HCT116 (cell line): ENCODE data around the gene TSSK6. TPM values are rescaled to one million over a fixed set of nuclear protein-coding genes. Genes with fewer than 3 reads are reported as not detected.

Experiments used
- ATAC-seq: fragments of 200-7000 bp; cut with Tn5 transposase; 2 replicates; pipeline ENCODE4 v1.9.1; 2020; ENCODE audit warnings: mild to moderate bottlenecking, moderate library complexity
- BruUV-seq: library from RNA; stranded (reverse); fragments of 400-500 nt; replicated peaks from 2 replicates; lab custom pipeline; 2021; lab: Mats Ljungman, UMichigan
- CTCF ChIA-PET: fragments of 300-600 bp; sonication (Branson Sonifier 250); formaldehyde crosslinking; loops from one replicate; lab custom pipeline; 2021; ENCODE audit warnings: antibody characterized with exemption; lab: Charles Lee
- POLR2A ChIA-PET: fragments of 300-600, 350-600 bp; sonication (Branson Sonifier 250); formaldehyde crosslinking; loops from one replicate; lab custom pipeline; 2021; ENCODE audit warnings: antibody characterized with exemption; lab: Charles Lee
- RAD21 ChIA-PET, 2 experiments: fragments of 300-600 bp; sonication (Branson Sonifier 250); formaldehyde crosslinking; loops; one replicate each; lab custom pipeline; 2023; ENCODE audit warnings: low total read pairs in 2 of 2; ENCODE audit not compliant: uncharacterized antibody in 2 of 2, unreplicated experiment in 2 of 2, low non-redundant PET in 1 of 2; lab: Charles Lee
- DNase-seq: peaks from one replicate; pipeline ENCODE4 v3.0.0-alpha.2; 2010; ENCODE audit warnings: low read depth, low spot score
- H2AFZ ChIP-seq: fragments of 200-600 bp; shearing (Covaris generic), sonication (generic); 2 replicates; pipeline ENCODE4 v1.6.1; 2017; ENCODE audit warnings: low read depth, mixed run types, mixed read lengths, antibody characterized with exemption, low read length; ENCODE audit not compliant: poor library complexity, severe bottlenecking
- H3K27ac ChIP-seq: 2 replicates; pipeline ENCODE4 v1.5.1; 2012; ENCODE audit warnings: low read depth, low read length
- H3K27me3 ChIP-seq: fragments of 200-600 bp; sonication (generic); 2 replicates; pipeline ENCODE4 v1.6.1; 2016; ENCODE audit warnings: mixed run types, low read length, mixed read lengths; ENCODE audit not compliant: insufficient read depth
- H3K36me3 ChIP-seq, 2 experiments: fragments of 200-500 bp in 1 of 2; fragments of 200-600 bp in 1 of 2; sonication (Bioruptor generic) in 1 of 2; sonication (generic) in 1 of 2; 2 replicates each; pipeline versions ENCODE4 v1.5.1 to v1.6.1; 2014 to 2016; ENCODE audit warnings: low read length in 2 of 2, inconsistent platforms in 1 of 2, mixed read lengths in 1 of 2, mixed run types in 1 of 2; ENCODE audit not compliant: insufficient read depth in 2 of 2, control insufficient read depth in 1 of 2
- H3K4me1 ChIP-seq, 2 experiments: fragments of 200-600 bp in 1 of 2; sonication (generic) in 1 of 2; 2 replicates each; pipeline versions ENCODE4 v1.5.1 to v1.6.1; 2012 to 2017; ENCODE audit warnings: low read length in 2 of 2, inconsistent platforms in 1 of 2, mild to moderate bottlenecking in 1 of 2, mixed read lengths in 1 of 2, mixed run types in 1 of 2, moderate library complexity in 1 of 2; ENCODE audit not compliant: insufficient read depth in 2 of 2, control insufficient read depth in 1 of 2
- H3K4me2 ChIP-seq: fragments of 200-600 bp; sonication (generic); 2 replicates; pipeline ENCODE4 v1.6.1; 2017; ENCODE audit warnings: mixed run types, low read length, mixed read lengths
- H3K4me3 ChIP-seq, 2 experiments: fragments of 200-600 bp in 1 of 2; sonication (generic) in 1 of 2; replicated peaks in 1 of 2; 2 replicates each; pipeline ENCODE4 v1.5.1; 2011 to 2016; ENCODE audit warnings: low read length in 2 of 2, control low read depth in 1 of 2, low read depth in 1 of 2, mild to moderate bottlenecking in 1 of 2, mixed read lengths in 1 of 2, mixed run types in 1 of 2
- H3K79me2 ChIP-seq: fragments of 200-600 bp; sonication (generic); 2 replicates; pipeline ENCODE4 v1.6.1; 2017; ENCODE audit warnings: mild to moderate bottlenecking, mixed run types, low read length, moderate library complexity, mixed read lengths; ENCODE audit not compliant: insufficient read depth
- H3K9ac ChIP-seq: fragments of 200-600 bp; sonication (generic); 2 replicates; pipeline ENCODE4 v1.6.1; 2016; ENCODE audit warnings: low read length, mixed read lengths
- H3K9me2 ChIP-seq: fragments of 200-600 bp; sonication (generic), shearing (Covaris generic); 2 replicates; pipeline ENCODE4 v1.6.1; 2017; ENCODE audit warnings: mixed run types, mild to moderate bottlenecking, moderate library complexity; ENCODE audit not compliant: insufficient read depth
- H3K9me3 ChIP-seq, 2 experiments: fragments of 200-500 bp in 1 of 2; fragments of 200-600 bp in 1 of 2; sonication (Bioruptor generic) in 1 of 2; sonication (generic) in 1 of 2; 2 replicates each; pipeline ENCODE4 v1.6.1; 2014 to 2017; ENCODE audit warnings: low read length in 2 of 2, mixed read lengths in 2 of 2, inconsistent platforms in 1 of 2, low read depth in 1 of 2, mild to moderate bottlenecking in 1 of 2, mixed run types in 1 of 2, moderate library complexity in 1 of 2; ENCODE audit not compliant: control insufficient read depth in 1 of 2, insufficient read depth in 1 of 2
- H4K20me1 ChIP-seq: fragments of 200-600 bp; sonication (generic), shearing (Covaris generic); 2 replicates; pipeline ENCODE4 v1.6.1; 2017; ENCODE audit warnings: mixed run types, mild to moderate bottlenecking, moderate library complexity; ENCODE audit not compliant: insufficient read depth
- EZH2 ChIP-seq: fragments of 200-600 bp; sonication (generic); IDR thresholded peaks from 2 replicates; pipeline ENCODE4 v1.6.1; 2017; ENCODE audit warnings: antibody characterized with exemption, mixed run types
- RAD21 ChIP-seq: IDR thresholded peaks from 2 replicates; pipeline ENCODE4 v1.6.1; 2012; ENCODE audit warnings: low read depth, mild to moderate bottlenecking
- SP1 ChIP-seq: IDR thresholded peaks from 2 replicates; pipeline ENCODE4 v1.6.1; 2012; ENCODE audit warnings: low read depth
- TCF7L2 ChIP-seq: IDR thresholded peaks from 2 replicates; pipeline ENCODE4 v1.7.0; 2011; ENCODE audit warnings: borderline replicate concordance, inconsistent platforms; ENCODE audit not compliant: insufficient read depth, insufficient read length; ENCODE audit errors: extremely low read depth
- ZFX ChIP-seq: fragments of 450-650 bp; IDR thresholded peaks from 2 replicates; pipeline ENCODE4 v1.6.1; 2017
- ZNF274 ChIP-seq: fragments of 200-500 bp; sonication (Bioruptor generic); IDR thresholded peaks from 2 replicates; pipeline ENCODE4 v1.6.1; 2014; ENCODE audit warnings: mild to moderate bottlenecking, low read depth, low read length, inconsistent platforms
- intact Hi-C: fragments of 100-400 bp; cut with micrococcal nuclease; formaldehyde crosslinking; loops from 2 replicates; pipeline ENCODE4 v1.10.0; 2022
- total RNA-seq: library from RNA; stranded (reverse); gene quantifications from one replicate; pipeline ENCODE4 v1.2.1, GENCODE V29; 2021; ENCODE audit not compliant: unreplicated experiment
- TF ChIP-seq, protein P1 (sequence below): IDR thresholded peaks from 2 replicates; pipeline ENCODE4 v1.6.1; 2012
- TF ChIP-seq, protein P2 (sequence below): IDR thresholded peaks from 2 replicates; pipeline ENCODE4 v1.6.1; 2012; ENCODE audit warnings: low read depth
- TF ChIP-seq, protein P3 (sequence below): IDR thresholded peaks from 2 replicates; pipeline ENCODE4 v1.6.1; 2012

TSSK6 gene
- total RNA-seq, 1 experiment from 2014 or later, result 4.1 TPM

DNA sequence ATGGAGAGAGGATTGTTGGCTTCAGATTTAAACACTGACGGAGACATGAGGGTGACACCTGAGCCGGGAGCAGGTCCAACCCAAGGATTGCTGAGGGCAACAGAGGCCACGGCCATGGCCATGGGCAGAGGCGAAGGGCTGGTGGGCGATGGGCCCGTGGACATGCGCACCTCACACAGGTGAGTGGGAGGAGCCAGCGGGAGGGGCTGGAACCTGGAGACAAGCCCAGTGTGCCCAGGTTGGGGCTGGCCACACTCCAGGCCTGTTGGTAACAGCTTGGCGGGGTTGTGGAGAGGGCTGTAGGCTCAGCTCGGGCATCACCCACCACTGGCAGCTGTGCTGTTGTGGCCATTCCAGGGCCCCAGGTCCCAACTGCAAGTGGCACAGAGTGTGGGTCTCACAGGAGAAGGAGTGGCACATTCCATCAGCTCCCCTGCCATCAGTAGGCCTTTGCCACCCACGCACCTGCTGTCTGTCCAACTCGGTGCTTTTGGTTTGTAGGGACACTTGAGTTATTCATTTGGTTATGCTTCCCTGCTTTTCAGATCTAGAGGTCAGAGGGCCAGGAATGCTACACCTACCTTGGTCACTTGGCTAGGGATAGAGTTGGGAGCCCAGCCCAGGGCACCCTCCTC is 49.8 kb downstream of the TSSK6 start:
- Histone ChIP-seq H3K36me3 (peaks cover 12 to 50% of the 10 kb centered on the region in 2 experiments), H2AFZ (no peak overlapping the region), H3K27ac (no peak overlapping the region), H3K9me2 (no peaks in the 10 kb centered on the region), H3K27me3 (no peaks in the 10 kb centered on the region), H3K4me2 (no peak overlapping the region), H3K4me1 (peaks cover 0 to 17% of the 10 kb centered on the region in 2 experiments; a peak in 2 of 4 replicates), H3K9me3 (peaks cover 13 to 21% of the 10 kb centered on the region in 2 experiments; a peak in 3 of 4 replicates), H3K79me2 (peaks cover 98% of the 10 kb centered on the region), H3K4me3 (no peak overlapping the region), H4K20me1 (peaks cover 6% of the 10 kb centered on the region; the same call in 1 of the 2 replicates), H3K9ac (no peak overlapping the region)
- no peak for ATAC-seq
- ChIA-PET RAD21 (interaction anchor here in 1 of 2 experiments (0.6 kb wide), 1 partner anchor 21 kb away, joined by 3 read pairs; no protein-coding TSS in a partner anchor), POLR2A (no interaction called here), CTCF (no interaction called here)
- intact Hi-C loops, result no loop called here
- no peak for TF ChIP-seq EZH2
- TF ChIP-seq, protein P1, sequence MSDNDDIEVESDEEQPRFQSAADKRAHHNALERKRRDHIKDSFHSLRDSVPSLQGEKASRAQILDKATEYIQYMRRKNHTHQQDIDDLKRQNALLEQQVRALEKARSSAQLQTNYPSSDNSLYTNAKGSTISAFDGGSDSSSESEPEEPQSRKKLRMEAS, result no peak
- TF ChIP-seq, protein P2, sequence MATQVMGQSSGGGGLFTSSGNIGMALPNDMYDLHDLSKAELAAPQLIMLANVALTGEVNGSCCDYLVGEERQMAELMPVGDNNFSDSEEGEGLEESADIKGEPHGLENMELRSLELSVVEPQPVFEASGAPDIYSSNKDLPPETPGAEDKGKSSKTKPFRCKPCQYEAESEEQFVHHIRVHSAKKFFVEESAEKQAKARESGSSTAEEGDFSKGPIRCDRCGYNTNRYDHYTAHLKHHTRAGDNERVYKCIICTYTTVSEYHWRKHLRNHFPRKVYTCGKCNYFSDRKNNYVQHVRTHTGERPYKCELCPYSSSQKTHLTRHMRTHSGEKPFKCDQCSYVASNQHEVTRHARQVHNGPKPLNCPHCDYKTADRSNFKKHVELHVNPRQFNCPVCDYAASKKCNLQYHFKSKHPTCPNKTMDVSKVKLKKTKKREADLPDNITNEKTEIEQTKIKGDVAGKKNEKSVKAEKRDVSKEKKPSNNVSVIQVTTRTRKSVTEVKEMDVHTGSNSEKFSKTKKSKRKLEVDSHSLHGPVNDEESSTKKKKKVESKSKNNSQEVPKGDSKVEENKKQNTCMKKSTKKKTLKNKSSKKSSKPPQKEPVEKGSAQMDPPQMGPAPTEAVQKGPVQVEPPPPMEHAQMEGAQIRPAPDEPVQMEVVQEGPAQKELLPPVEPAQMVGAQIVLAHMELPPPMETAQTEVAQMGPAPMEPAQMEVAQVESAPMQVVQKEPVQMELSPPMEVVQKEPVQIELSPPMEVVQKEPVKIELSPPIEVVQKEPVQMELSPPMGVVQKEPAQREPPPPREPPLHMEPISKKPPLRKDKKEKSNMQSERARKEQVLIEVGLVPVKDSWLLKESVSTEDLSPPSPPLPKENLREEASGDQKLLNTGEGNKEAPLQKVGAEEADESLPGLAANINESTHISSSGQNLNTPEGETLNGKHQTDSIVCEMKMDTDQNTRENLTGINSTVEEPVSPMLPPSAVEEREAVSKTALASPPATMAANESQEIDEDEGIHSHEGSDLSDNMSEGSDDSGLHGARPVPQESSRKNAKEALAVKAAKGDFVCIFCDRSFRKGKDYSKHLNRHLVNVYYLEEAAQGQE, result no peak
- no peak for TF ChIP-seq TCF7L2
- no peak for TF ChIP-seq SP1
- TF ChIP-seq ZNF274, result no peak
- TF ChIP-seq RAD21, result no peak
- TF ChIP-seq ZFX, result no peak
- TF ChIP-seq, protein P3, sequence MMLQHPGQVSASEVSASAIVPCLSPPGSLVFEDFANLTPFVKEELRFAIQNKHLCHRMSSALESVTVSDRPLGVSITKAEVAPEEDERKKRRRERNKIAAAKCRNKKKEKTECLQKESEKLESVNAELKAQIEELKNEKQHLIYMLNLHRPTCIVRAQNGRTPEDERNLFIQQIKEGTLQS, result no peak
- no TSS peak for BruUV-seq
- DNase-seq, result no peak
